Transverse colon (tissue), 4 donors: ENCODE results near the gene ATP5F1D.

ENCODE experiments used
- POLR2A ChIP-seq: fragments of 450-650 bp; IDR thresholded peaks from one replicate; pipeline ENCODE4 v1.6.1; 2016; ENCODE audit warnings: antibody characterized with exemption, mild to moderate bottlenecking, moderate library complexity
- POLR2AphosphoS5 ChIP-seq, 3 donors: sonication (generic); formaldehyde crosslinking; IDR thresholded peaks; one replicate each; pipeline ENCODE4 v1.6.1; 2016; ENCODE audit warnings: antibody characterized with exemption in 3 of 3
- TF ChIP-seq, protein P1 (sequence below), 5 experiments: fragments of 200-600 bp in 3 of 5; fragments of 450-650 bp in 2 of 5; sonication (generic) in 3 of 5; IDR thresholded peaks; 1 replicate in 2 of 5; 2 replicates in 3 of 5; pipeline ENCODE4 v1.5.1; 2016 to 2017; ENCODE audit warnings: antibody characterized with exemption in 5 of 5, inconsistent platforms in 3 of 5, mild to moderate bottlenecking in 2 of 5, moderate library complexity in 1 of 5

GRCh38 chr19:1231729-1232637 is 9.6 kb upstream of the ATP5F1D start:
- TF ChIP-seq POLR2AphosphoS5 (IDR thresholded peaks at IDR 0.05): no peak
- TF ChIP-seq, protein P1, sequence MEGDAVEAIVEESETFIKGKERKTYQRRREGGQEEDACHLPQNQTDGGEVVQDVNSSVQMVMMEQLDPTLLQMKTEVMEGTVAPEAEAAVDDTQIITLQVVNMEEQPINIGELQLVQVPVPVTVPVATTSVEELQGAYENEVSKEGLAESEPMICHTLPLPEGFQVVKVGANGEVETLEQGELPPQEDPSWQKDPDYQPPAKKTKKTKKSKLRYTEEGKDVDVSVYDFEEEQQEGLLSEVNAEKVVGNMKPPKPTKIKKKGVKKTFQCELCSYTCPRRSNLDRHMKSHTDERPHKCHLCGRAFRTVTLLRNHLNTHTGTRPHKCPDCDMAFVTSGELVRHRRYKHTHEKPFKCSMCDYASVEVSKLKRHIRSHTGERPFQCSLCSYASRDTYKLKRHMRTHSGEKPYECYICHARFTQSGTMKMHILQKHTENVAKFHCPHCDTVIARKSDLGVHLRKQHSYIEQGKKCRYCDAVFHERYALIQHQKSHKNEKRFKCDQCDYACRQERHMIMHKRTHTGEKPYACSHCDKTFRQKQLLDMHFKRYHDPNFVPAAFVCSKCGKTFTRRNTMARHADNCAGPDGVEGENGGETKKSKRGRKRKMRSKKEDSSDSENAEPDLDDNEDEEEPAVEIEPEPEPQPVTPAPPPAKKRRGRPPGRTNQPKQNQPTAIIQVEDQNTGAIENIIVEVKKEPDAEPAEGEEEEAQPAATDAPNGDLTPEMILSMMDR (IDR thresholded peaks at IDR 0.05): no peak
- TF ChIP-seq POLR2A: no peak
